ENCODE data around the gene SNX11. TPM values are rescaled to one million over a fixed set of nuclear protein-coding genes. Genes with fewer than 3 reads are reported as not detected.
A peak's percentile ranks its signal among the peaks of the same experiment; 100 is the strongest.

Gene SNX11
- total RNA-seq, 1 experiment from 2014 or later, result 28.1 TPM

DNA sequence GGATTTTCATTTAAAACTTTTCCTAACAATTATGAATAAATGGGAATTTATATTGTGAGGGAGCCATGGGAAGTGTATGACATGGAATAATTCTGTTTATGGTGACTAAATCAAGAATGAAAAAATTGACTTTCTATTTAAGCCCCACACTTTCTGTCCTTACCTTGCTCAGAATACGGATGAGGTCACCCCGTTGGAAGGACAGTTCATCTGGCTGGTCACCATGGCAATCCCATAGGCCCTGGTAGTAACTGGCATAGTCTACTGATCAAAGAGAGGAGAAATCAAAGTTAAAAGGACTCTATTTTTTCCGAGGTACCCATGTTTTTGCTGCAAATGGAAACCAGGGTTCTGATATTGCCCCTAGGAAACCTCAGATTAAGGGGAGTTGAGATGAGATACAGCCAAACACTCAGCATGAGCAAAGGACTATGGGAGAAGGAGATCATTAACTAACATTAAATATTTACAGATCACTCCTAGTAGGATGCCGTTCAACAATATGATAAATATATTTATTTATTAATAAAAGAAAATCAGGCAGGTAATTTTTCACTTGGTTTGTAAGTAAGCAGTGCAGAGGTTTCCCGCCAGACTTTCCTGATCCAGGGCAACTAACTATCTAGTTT is 54.9 kb downstream of the SNX11 start:
- ATAC-seq, result 0 out of 2 replicates have a peak, but pooled peaks have one; percentile 19
- no peak for DNase-seq (ENCODE audit: low read depth, low spot score)
- no TSS peak for BruUV-seq (replicated peaks)
- Histone ChIP-seq H3K36me3 (ENCODE audit: control insufficient read depth, insufficient read depth, low read length) (no peaks in the 10 kb centered on the region), H3K4me3 (ENCODE audit: low read depth in 2 of 2, low read length in 2 of 2) (no peak overlapping the region), H3K27me3 (ENCODE audit: control insufficient read depth, insufficient read depth, low read length) (0 out of 2 replicates have a peak, but pooled peaks cover 2% of the 10 kb centered on the region), H3K9me3 (ENCODE audit: control insufficient read depth, insufficient read depth, low read depth, low read length) (no peaks in the 10 kb centered on the region), H3K4me1 (ENCODE audit: control insufficient read depth, insufficient read depth, low read length) (peaks cover 11% of the 10 kb centered on the region), H3K27ac (ENCODE audit: low read length) (no peak overlapping the region)
- in situ Hi-C loops (cut with HindIII; ENCODE audit: low pct_unique_long_range_greater_than_20kb, low sequenced_read_pairs) (no loop called here), intact Hi-C loops (cut with micrococcal nuclease; ENCODE audit: unreplicated experiment) (no loop called here)
- TF ChIP-seq TCF7L2 (IDR thresholded peaks at IDR 0.05; ENCODE audit: low read depth, low read length), result no peak
- no peak for TF ChIP-seq POLR2AphosphoS5 (IDR thresholded peaks at IDR 0.05; ENCODE audit: low read depth, low read length)
- no peak for TF ChIP-seq CTCF (IDR thresholded peaks at IDR 0.05)
- TF ChIP-seq REST (IDR thresholded peaks at IDR 0.05; ENCODE audit: insufficient read depth in 1 of 2, low read depth in 2 of 2, low read length in 1 of 2), result no peak
- TF ChIP-seq SIN3A (IDR thresholded peaks at IDR 0.05; ENCODE audit: borderline replicate concordance, insufficient read depth, low read depth, low read length), result no peak
- ChIA-PET CTCF (interaction anchor here (1.1 kb wide), 1 partner anchor 97 kb away, joined by 3 read pairs; no protein-coding TSS in a partner anchor), POLR2A (no interaction called here)

GRCh38 chr17:48162946-48163506 is 55.5 kb downstream of the SNX11 start:
- intact Hi-C loops (cut with micrococcal nuclease; ENCODE audit: unreplicated experiment) (no loop called here), in situ Hi-C loops (cut with HindIII; ENCODE audit: low pct_unique_long_range_greater_than_20kb, low sequenced_read_pairs) (no loop called here)
- CTCF ChIA-PET, result interaction anchor here (1.1 kb wide), 1 partner anchor 96 kb away, joined by 3 read pairs; no protein-coding TSS in a partner anchor

More at GRCh38 chr17:48162946-48163506, 55.5 kb downstream of the SNX11 start:
- no TSS peak for BruUV-seq (replicated peaks)
- no peak for TF ChIP-seq SIN3A (IDR thresholded peaks at IDR 0.05; ENCODE audit: borderline replicate concordance, insufficient read depth, low read depth, low read length)
- no peak for TF ChIP-seq CTCF (IDR thresholded peaks at IDR 0.05)
- TF ChIP-seq REST (IDR thresholded peaks at IDR 0.05; ENCODE audit: insufficient read depth in 1 of 2, low read depth in 2 of 2, low read length in 1 of 2), result no peak
- TF ChIP-seq TCF7L2 (IDR thresholded peaks at IDR 0.05; ENCODE audit: low read depth, low read length), result no peak
- TF ChIP-seq POLR2AphosphoS5 (IDR thresholded peaks at IDR 0.05; ENCODE audit: low read depth, low read length), result no peak
- POLR2A ChIA-PET, result no interaction called here
- Histone ChIP-seq H3K9me3 (ENCODE audit: control insufficient read depth, insufficient read depth, low read depth, low read length) (no peaks in the 10 kb centered on the region), H3K4me1 (ENCODE audit: control insufficient read depth, insufficient read depth, low read length) (peaks cover 11% of the 10 kb centered on the region), H3K36me3 (ENCODE audit: control insufficient read depth, insufficient read depth, low read length) (no peaks in the 10 kb centered on the region), H3K4me3 (ENCODE audit: low read depth in 2 of 2, low read length in 2 of 2) (peak overlapping the region in 1 of 2 experiments; percentile 16; a peak in 1 of 4 replicates), H3K27ac (ENCODE audit: low read length) (peak overlapping the region; percentile 36; the same call in 1 of the 2 replicates), H3K27me3 (ENCODE audit: control insufficient read depth, insufficient read depth, low read length) (0 out of 2 replicates have a peak, but pooled peaks cover 2% of the 10 kb centered on the region)
- peak; percentile 65 for ATAC-seq
- DNase-seq (ENCODE audit: low read depth, low spot score), result no peak
